OCI-LY1 (cell line): ENCODE results near the gene MBD5.

Source experiments
- H2AFZ ChIP-seq: fragments of 200-600 bp; sonication (generic), shearing (Covaris generic); 2 replicates; pipeline ENCODE4 v1.6.0; 2014; ENCODE audit warnings: antibody characterized with exemption, mild to moderate bottlenecking, low read length
- H3F3A ChIP-seq: fragments of 200-600 bp; sonication (generic), shearing (Covaris generic); 2 replicates; pipeline ENCODE4 v1.6.0; 2014; ENCODE audit warnings: mild to moderate bottlenecking, antibody characterized with exemption, low read length, moderate library complexity; ENCODE audit not compliant: insufficient read depth
- H3K27ac ChIP-seq: fragments of 200-600 bp; sonication (generic); 2 replicates; pipeline ENCODE4 v1.5.1; 2014; ENCODE audit warnings: low read length, mixed run types, mild to moderate bottlenecking, low read depth; ENCODE audit not compliant: poor library complexity, severe bottlenecking
- H3K27me3 ChIP-seq: fragments of 200-600 bp; sonication (generic); 2 replicates; pipeline ENCODE4 v1.6.0; 2014; ENCODE audit warnings: antibody characterized with exemption, mild to moderate bottlenecking, low read length, moderate library complexity; ENCODE audit not compliant: insufficient read depth
- H3K36me3 ChIP-seq: fragments of 200-600 bp; sonication (generic); 2 replicates; pipeline ENCODE4 v1.6.1; 2014; ENCODE audit warnings: mild to moderate bottlenecking, antibody characterized with exemption, low read length, moderate library complexity, mixed read lengths; ENCODE audit not compliant: insufficient read depth
- H3K4me1 ChIP-seq: fragments of 200-600 bp; sonication (generic); 2 replicates; pipeline ENCODE4 v1.5.1; 2014; ENCODE audit warnings: mild to moderate bottlenecking, low read length, moderate library complexity; ENCODE audit not compliant: insufficient read depth, severe bottlenecking
- H3K4me2 ChIP-seq: fragments of 200-600 bp; sonication (generic), shearing (Covaris generic); 2 replicates; pipeline ENCODE4 v1.6.1; 2014; ENCODE audit warnings: low read length
- H3K4me3 ChIP-seq: fragments of 200-600 bp; sonication (generic); 2 replicates; pipeline ENCODE4 v1.5.1; 2014; ENCODE audit warnings: low read length, low read depth, mild to moderate bottlenecking, mixed read lengths; ENCODE audit not compliant: poor library complexity, severe bottlenecking
- H3K79me2 ChIP-seq: fragments of 200-600 bp; shearing (Covaris generic); 2 replicates; pipeline ENCODE4 v1.6.1; 2016; ENCODE audit warnings: mixed run types, low read length, mixed read lengths; ENCODE audit not compliant: insufficient read depth
- H3K9ac ChIP-seq: fragments of 200-600 bp; sonication (generic), shearing (Covaris generic); 2 replicates; pipeline ENCODE4 v1.6.1; 2014; ENCODE audit warnings: mild to moderate bottlenecking, low read length, mixed read lengths
- H3K9me2 ChIP-seq: fragments of 200-600 bp; sonication (generic), shearing (Covaris generic); 2 replicates; pipeline ENCODE4 v1.6.1; 2014; ENCODE audit warnings: low read depth, mild to moderate bottlenecking, low read length, mixed read lengths
- H3K9me3 ChIP-seq: fragments of 200-600 bp; shearing (Covaris generic); 2 replicates; pipeline ENCODE4 v1.6.1; 2014; ENCODE audit warnings: low read length, mixed read lengths
- H4K20me1 ChIP-seq: fragments of 200-600 bp; sonication (generic), shearing (Covaris generic); 2 replicates; pipeline ENCODE4 v1.6.0; 2016; ENCODE audit warnings: mild to moderate bottlenecking, low read length; ENCODE audit not compliant: insufficient read depth
- CTCF ChIP-seq: fragments of 200-600 bp; sonication (generic), shearing (Covaris generic); IDR thresholded peaks from 2 replicates; pipeline ENCODE4 v1.5.1; 2017; ENCODE audit warnings: mild to moderate bottlenecking, antibody characterized with exemption, low read length, moderate library complexity, mixed read lengths
- EZH2 ChIP-seq: fragments of 200-600 bp; sonication (generic), shearing (Covaris generic); IDR thresholded peaks from 2 replicates; pipeline ENCODE4 v1.8.0; 2017; ENCODE audit warnings: borderline replicate concordance, mixed run types, mild to moderate bottlenecking, antibody characterized with exemption, low read length, moderate library complexity, mixed read lengths

MBD5 gene

DNA sequence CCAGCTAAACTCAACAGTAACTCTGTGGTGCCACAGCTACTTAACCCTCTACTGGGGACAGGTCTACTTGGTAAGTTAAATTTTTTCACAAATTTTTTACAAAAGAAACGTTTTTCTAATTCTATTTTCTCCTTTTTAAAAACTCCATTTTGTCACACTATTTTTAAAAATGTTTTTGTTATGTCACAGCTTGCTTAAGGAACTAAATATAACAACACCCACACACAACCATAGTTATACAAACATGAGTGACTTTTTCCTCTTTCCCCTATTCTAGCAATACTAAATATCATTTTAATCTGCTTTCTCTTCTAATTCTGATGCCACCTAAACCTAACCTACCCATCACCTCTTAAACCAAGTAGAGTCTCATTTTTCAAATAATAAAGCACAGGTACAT is 463.2 kb downstream of the MBD5 start:
- H3K9ac ChIP-seq, result no peak overlapping the region
- no peaks in the 10 kb centered on the region for H3K36me3 ChIP-seq
- no peaks in the 10 kb centered on the region for H3F3A ChIP-seq
- no peak overlapping the region for H3K27ac ChIP-seq
- no peak overlapping the region for H3K4me2 ChIP-seq
- H3K9me3 ChIP-seq, result no peaks in the 10 kb centered on the region
- TF ChIP-seq CTCF (no peak), EZH2 (no peak)
- H3K4me3 ChIP-seq, result no peak overlapping the region
- no peaks in the 10 kb centered on the region for H3K79me2 ChIP-seq
- no peak overlapping the region for H2AFZ ChIP-seq
- H3K4me1 ChIP-seq, result no peaks in the 10 kb centered on the region
- no peaks in the 10 kb centered on the region for H3K9me2 ChIP-seq
- no peaks in the 10 kb centered on the region for H3K27me3 ChIP-seq
- no peaks in the 10 kb centered on the region for H4K20me1 ChIP-seq

DNA sequence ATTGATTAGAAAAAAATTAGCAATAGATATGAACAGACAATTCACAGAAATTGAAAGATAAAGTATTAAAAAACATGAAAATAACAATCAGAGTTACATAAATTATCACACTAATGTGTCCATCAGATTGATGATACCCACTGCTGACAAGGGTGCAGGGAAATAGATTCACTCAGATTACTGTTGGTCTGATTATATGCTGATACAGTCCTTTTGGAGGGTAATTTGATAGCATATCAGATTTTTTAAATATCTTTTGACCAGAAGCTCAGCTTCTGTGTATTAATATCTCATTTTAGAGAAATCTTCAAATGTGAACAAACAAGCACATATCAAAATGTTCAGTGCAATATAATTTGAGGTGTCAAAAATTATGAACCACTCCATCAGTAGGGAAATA is 465.8 kb downstream of the MBD5 start:
- Histone ChIP-seq H3K9ac (no peak overlapping the region), H4K20me1 (no peaks in the 10 kb centered on the region), H3K27ac (no peak overlapping the region), H3K4me3 (no peak overlapping the region), H3K4me2 (no peak overlapping the region), H3K27me3 (no peaks in the 10 kb centered on the region), H3K4me1 (no peaks in the 10 kb centered on the region), H3K36me3 (no peaks in the 10 kb centered on the region), H3K9me3 (no peaks in the 10 kb centered on the region), H3K79me2 (no peaks in the 10 kb centered on the region), H2AFZ (no peak overlapping the region), H3K9me2 (no peaks in the 10 kb centered on the region), H3F3A (no peaks in the 10 kb centered on the region; the same call in 1 of the 2 replicates)
- no peak for TF ChIP-seq CTCF
- no peak for TF ChIP-seq EZH2

DNA sequence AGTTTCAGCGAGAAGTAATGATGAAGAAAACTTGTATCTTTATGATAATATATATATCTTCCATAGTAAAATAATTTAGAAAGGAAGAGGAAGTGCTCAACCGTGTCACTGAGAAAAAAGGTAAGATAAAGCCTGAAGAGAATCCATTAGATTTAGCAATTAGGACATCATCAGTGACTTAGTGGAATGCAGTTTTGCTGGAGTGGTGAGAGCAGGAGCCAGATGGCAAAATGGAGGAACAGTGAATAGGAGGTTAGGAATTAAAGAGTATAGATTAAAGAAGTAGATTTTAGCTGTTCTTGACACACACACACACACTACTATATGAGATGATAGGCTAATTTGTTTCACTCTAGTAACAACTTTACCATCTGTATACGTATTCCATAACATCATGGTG is 466.5 kb downstream of the MBD5 start:
- no peaks in the 10 kb centered on the region for H4K20me1 ChIP-seq
- H3K4me2 ChIP-seq, result no peak overlapping the region
- H3K9me2 ChIP-seq, result no peaks in the 10 kb centered on the region
- no peaks in the 10 kb centered on the region for H3K27me3 ChIP-seq
- no peak overlapping the region for H2AFZ ChIP-seq
- no peak overlapping the region for H3K27ac ChIP-seq
- TF ChIP-seq CTCF (no peak), EZH2 (no peak)
- no peaks in the 10 kb centered on the region for H3K36me3 ChIP-seq
- no peak overlapping the region for H3K9ac ChIP-seq
- H3K9me3 ChIP-seq, result no peaks in the 10 kb centered on the region
- no peaks in the 10 kb centered on the region for H3K79me2 ChIP-seq
- H3F3A ChIP-seq, result no peaks in the 10 kb centered on the region; the same call in 1 of the 2 replicates
- no peak overlapping the region for H3K4me3 ChIP-seq
- H3K4me1 ChIP-seq, result peaks cover under 1% of the 10 kb centered on the region
